Spleen (tissue), 7 donors: ENCODE results near the gene KMT2E.

Source experiments
- CTCF ChIP-seq, 11 experiments: fragments of 200-600 bp in 7 of 11; fragments of 450-650 bp in 4 of 11; sonication (generic) in 4 of 11; IDR thresholded peaks in 8 of 11; conservative IDR thresholded peaks in 3 of 11; 1 replicate in 7 of 11; 2 replicates in 4 of 11; pipeline versions ENCODE4 v1.4.0 to v1.8.0; 2016 to 2021; ENCODE audit warnings: antibody characterized with exemption in 11 of 11, inconsistent platforms in 4 of 11, mild to moderate bottlenecking in 1 of 11
- POLR2AphosphoS5 ChIP-seq, 3 donors: sonication (generic); formaldehyde crosslinking; IDR thresholded peaks; one replicate each; pipeline ENCODE4 v1.5.1; 2017; ENCODE audit warnings: antibody characterized with exemption in 3 of 3
- donor health status: DM: no; HTN: no; CAD: no; lungs with moderate emphysema.
- donor health status: DM: no; HTN: no; CAD: no.
- donor health status: DM: no; HTN: no; CAD: no.

- no peak for TF ChIP-seq POLR2AphosphoS5 (IDR thresholded peaks at IDR 0.05)
- TF ChIP-seq CTCF (IDR thresholded peaks at IDR 0.05 in 8 of 11, conservative IDR thresholded peaks at IDR 0.05 in 3 of 11) = no peak
Observed at GRCh38 chr7:104966022-104966421, 48.0 kb upstream of the KMT2E start.
